ENCODE measurements around the gene SVOP.

DNA sequence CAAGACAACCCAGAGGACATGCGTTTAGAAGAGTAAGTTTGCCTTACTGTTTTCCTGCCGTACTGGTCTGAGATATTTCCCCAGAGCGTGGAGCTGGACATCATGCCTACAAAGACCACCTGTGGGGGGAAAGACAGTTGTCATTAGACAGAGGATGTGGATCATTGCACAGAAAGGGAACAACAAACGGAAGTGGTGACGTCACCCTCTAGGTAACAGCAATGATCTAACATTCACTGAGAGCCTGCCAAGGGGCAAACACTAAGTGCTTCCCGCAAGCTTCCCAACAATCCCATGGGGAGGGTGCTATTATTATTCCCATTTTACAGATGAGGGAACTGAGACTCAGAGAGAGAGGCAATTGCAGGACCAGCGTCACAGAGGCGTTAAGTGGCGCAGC lies 48.5 kb downstream of the SVOP start:
- no peak for TF ChIP-seq RAD21 (IDR thresholded peaks at IDR 0.05; ENCODE audit: low read depth)
- TF ChIP-seq TAF1 (IDR thresholded peaks at IDR 0.05; ENCODE audit: low read depth): no peak

Measured in Ishikawa (cell line).